ENCODE measurements around the gene SGCA. TPM values are rescaled to one million over a fixed set of nuclear protein-coding genes. Genes with fewer than 3 reads are reported as not detected.

Gene SGCA
- total and polyA plus RNA-seq, 9 of the 15 experiments (the other 6 are each of a cell fraction or from before 2014, with no cell fraction given) = not detected

DNA sequence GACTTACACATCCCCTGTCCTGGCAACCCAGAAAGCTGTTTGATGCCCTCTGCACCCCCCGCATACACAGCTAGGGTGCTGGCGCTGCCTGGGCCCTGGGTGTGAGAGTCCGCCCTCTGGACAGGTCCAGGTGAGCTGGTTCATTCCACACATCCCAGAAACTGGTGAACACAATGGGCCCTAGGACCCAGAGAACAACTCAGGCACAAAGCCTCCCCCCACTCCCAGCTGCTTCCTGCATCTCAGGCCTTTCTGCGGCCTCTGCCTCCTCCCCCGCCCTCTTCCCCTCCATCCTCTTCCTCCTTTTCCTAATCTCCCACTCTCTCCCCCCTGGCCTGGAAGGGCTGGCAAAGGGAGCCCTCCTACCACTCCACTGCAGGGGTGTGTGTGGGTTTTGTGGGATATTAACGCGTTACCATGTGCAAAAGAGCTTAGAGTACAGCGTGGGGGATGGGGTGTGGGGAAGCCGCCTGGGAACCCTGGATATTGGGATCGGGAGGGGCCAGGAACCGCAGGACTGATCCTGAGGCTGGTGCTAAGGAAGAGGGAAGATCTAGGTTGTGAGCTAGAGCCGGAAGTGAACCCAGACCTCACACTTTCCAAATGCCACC lies 13.8 kb upstream of the SGCA start (continued):
- TF ChIP-seq BRD4 (IDR thresholded peaks at IDR 0.05) = no peak
- TF ChIP-seq MYC (IDR thresholded peaks at IDR 0.05; ENCODE audit: low read depth, low read length) = peak; percentile 56
- no peak for TF ChIP-seq MYC (CRISPR knock-in tag; IDR thresholded peaks at IDR 0.05; ENCODE audit: borderline replicate concordance, low read depth)
- 0 out of 2 replicates have a peak, but pooled peaks have one; percentile 18 for TF ChIP-seq JUND (IDR thresholded peaks at IDR 0.05; ENCODE audit: borderline replicate concordance, low read depth, low read length)
- no peak; the same call in 2 of the 3 replicates for TF ChIP-seq JUND (tag; IDR thresholded peaks at IDR 0.05; ENCODE audit: borderline replicate concordance, low read depth, low read length)
- TF ChIP-seq, protein P1, sequence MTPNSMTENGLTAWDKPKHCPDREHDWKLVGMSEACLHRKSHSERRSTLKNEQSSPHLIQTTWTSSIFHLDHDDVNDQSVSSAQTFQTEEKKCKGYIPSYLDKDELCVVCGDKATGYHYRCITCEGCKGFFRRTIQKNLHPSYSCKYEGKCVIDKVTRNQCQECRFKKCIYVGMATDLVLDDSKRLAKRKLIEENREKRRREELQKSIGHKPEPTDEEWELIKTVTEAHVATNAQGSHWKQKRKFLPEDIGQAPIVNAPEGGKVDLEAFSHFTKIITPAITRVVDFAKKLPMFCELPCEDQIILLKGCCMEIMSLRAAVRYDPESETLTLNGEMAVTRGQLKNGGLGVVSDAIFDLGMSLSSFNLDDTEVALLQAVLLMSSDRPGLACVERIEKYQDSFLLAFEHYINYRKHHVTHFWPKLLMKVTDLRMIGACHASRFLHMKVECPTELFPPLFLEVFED (CRISPR knock-in tag; conservative IDR thresholded peaks at IDR 0.05) = peak; percentile 69; the same call in 1 of the 2 replicates
- peak; percentile 11 for TF ChIP-seq CXXC5 (CRISPR knock-in tag; IDR thresholded peaks at IDR 0.05)
- TF ChIP-seq TAF1 (IDR thresholded peaks at IDR 0.05; ENCODE audit: control insufficient read depth, extremely low read depth, insufficient read depth, low read length, severe bottlenecking) = no peak
- TF ChIP-seq ETV6 (IDR thresholded peaks at IDR 0.05; ENCODE audit: borderline replicate concordance in 1 of 2, low read depth in 2 of 2, low read length in 1 of 2) = peak; percentile 70 to 74; a peak in 2 of 4 replicates
- no peak for TF ChIP-seq ETV6 (CRISPR knock-in tag; IDR thresholded peaks at IDR 0.05; ENCODE audit: borderline replicate concordance)
- TF ChIP-seq KLF13 (tag; IDR thresholded peaks at IDR 0.05; ENCODE audit: borderline replicate concordance, low read depth) = no peak
- no peak for TF ChIP-seq TGIF2 (CRISPR knock-in tag; IDR thresholded peaks at IDR 0.05)
- no peak for TF ChIP-seq CEBPG (CRISPR knock-in tag; IDR thresholded peaks at IDR 0.05)
- TF ChIP-seq CEBPG (tag; conservative IDR thresholded peaks at IDR 0.05 in 1 of 2, IDR thresholded peaks at IDR 0.05 in 1 of 2) = no peak
- TF ChIP-seq MCM2 (IDR thresholded peaks at IDR 0.05; ENCODE audit: low read depth) = no peak
- TF ChIP-seq ZKSCAN3 (CRISPR knock-in tag; IDR thresholded peaks at IDR 0.05) = no peak
- TF ChIP-seq CBX3 (IDR thresholded peaks at IDR 0.05; ENCODE audit: borderline replicate concordance in 1 of 2, low read length in 2 of 2) = no peak; a peak in 1 of 3 replicates
- TF ChIP-seq MCM5 (IDR thresholded peaks at IDR 0.05; ENCODE audit: low read depth) = no peak
- no peak for TF ChIP-seq STAT5B (CRISPR knock-in tag; IDR thresholded peaks at IDR 0.05)
- TF ChIP-seq, protein P2, sequence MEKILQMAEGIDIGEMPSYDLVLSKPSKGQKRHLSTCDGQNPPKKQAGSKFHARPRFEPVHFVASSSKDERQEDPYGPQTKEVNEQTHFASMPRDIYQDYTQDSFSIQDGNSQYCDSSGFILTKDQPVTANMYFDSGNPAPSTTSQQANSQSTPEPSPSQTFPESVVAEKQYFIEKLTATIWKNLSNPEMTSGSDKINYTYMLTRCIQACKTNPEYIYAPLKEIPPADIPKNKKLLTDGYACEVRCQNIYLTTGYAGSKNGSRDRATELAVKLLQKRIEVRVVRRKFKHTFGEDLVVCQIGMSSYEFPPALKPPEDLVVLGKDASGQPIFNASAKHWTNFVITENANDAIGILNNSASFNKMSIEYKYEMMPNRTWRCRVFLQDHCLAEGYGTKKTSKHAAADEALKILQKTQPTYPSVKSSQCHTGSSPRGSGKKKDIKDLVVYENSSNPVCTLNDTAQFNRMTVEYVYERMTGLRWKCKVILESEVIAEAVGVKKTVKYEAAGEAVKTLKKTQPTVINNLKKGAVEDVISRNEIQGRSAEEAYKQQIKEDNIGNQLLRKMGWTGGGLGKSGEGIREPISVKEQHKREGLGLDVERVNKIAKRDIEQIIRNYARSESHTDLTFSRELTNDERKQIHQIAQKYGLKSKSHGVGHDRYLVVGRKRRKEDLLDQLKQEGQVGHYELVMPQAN (IDR thresholded peaks at IDR 0.05; ENCODE audit: borderline replicate concordance) = 0 out of 2 replicates have a peak, but pooled peaks have one; percentile 55
